Heart left ventricle (tissue), 16 donors: ENCODE measurements around the gene MAFG. TPM values are rescaled to one million over a fixed set of nuclear protein-coding genes. Genes with fewer than 3 reads are reported as not detected.

Experiments used
- ATAC-seq, 4 donors: fragments of 200-7000 bp; cut with Tn5 transposase; one replicate each; pipeline ENCODE4 v1.9.1; 2020 to 2022; ENCODE audit warnings: moderate library complexity in 4 of 4, mild to moderate bottlenecking in 3 of 4, moderate number of reproducible peaks in 1 of 4
- DNase-seq, 5 donors: peaks; one replicate each; pipeline ENCODE4 v3.0.0-alpha.2; 2020
- H3K27ac ChIP-seq, 12 donors: fragments of 200-600 bp; sonication (generic) in 4 of 12; one replicate each; pipeline versions ENCODE4 v1.5.0 to v1.8.0; 2016 to 2022; ENCODE audit warnings: mild to moderate bottlenecking in 2 of 12
- H3K27me3 ChIP-seq, 9 donors: fragments of 200-600 bp; sonication (generic) in 2 of 9; one replicate each; pipeline versions ENCODE4 v1.5.1 to v1.8.0; 2016 to 2022; ENCODE audit warnings: mild to moderate bottlenecking in 3 of 9
- H3K36me3 ChIP-seq, 9 donors: fragments of 200-600 bp; sonication (generic) in 2 of 9; one replicate each; pipeline versions ENCODE4 v1.5.0 to v1.8.0; 2018 to 2022; ENCODE audit warnings: mild to moderate bottlenecking in 2 of 9
- H3K4me1 ChIP-seq, 12 donors: fragments of 200-600 bp; sonication (generic) in 4 of 12; one replicate each; pipeline versions ENCODE4 v1.5.0 to v1.8.0; 2016 to 2022; ENCODE audit warnings: mild to moderate bottlenecking in 3 of 12
- H3K4me3 ChIP-seq, 12 donors: fragments of 200-600 bp; sonication (generic) in 4 of 12; one replicate each; pipeline versions ENCODE4 v1.5.0 to v1.8.0; 2017 to 2022; ENCODE audit warnings: mild to moderate bottlenecking in 9 of 12, moderate library complexity in 4 of 12
- H3K9me3 ChIP-seq, 12 donors: fragments of 200-600 bp; sonication (generic) in 4 of 12; one replicate each; pipeline versions ENCODE4 v1.5.0 to v1.8.0; 2016 to 2022; ENCODE audit warnings: mild to moderate bottlenecking in 1 of 12
- POLR2A ChIP-seq, 2 donors: fragments of 450-650 bp; IDR thresholded peaks; one replicate each; pipeline ENCODE4 v1.6.1; 2017; ENCODE audit warnings: antibody characterized with exemption in 2 of 2, mild to moderate bottlenecking in 2 of 2, moderate library complexity in 2 of 2
- WGBS, 4 donors: extraction: QIAGEN DNeasy Blood & Tissue Kit in 2 of 4; methylation state at CpG; one replicate each; pipeline versions ENCODE4 v1.1.5 to v1.1.7; 2013 to 2018; 5-methylcytosine and 5-hydroxymethylcytosine counted together
- intact Hi-C, 10 donors: fragments of 100-400 bp; cut with DNase I; formaldehyde crosslinking; loops; one replicate each; pipeline versions ENCODE4 v1.11.1 to v1.14.2; 2022
- polyA plus RNA-seq, 2 donors: library from polyadenylated mRNA; stranded (reverse); fragments of 200-250 nt; gene quantifications; one replicate each; pipeline ENCODE4 v1.2.3, GENCODE V29; 2013
- total RNA-seq, 9 donors: library from RNA; depleted of rRNA in 2 of 9; stranded (reverse); fragments of >200 nt in 2 of 9; fragmentation: NEBNext Ultra II Directional in 3 of 9; extraction: Animal tissue kit (Norgen Biotek cat#: 25700) in 3 of 9; gene quantifications; one replicate each; pipeline versions ENCODE4 v1.1.0 to v1.2.4, GENCODE V29; 2016 to 2023
- TF ChIP-seq, protein P1 (sequence below), 12 donors: fragments of 200-600 bp; sonication (generic) in 4 of 12; IDR thresholded peaks; one replicate each; pipeline versions ENCODE4 v1.5.0 to v1.8.0; 2018 to 2022; ENCODE audit warnings: antibody characterized with exemption in 12 of 12, mild to moderate bottlenecking in 5 of 12
- donor health status: ischemic (EF 13 %, LVEDD 7.1; RV severe dilation, severe dysfunction).
- donor health status: healthy with polysubstance abuse.
- donor health status: DM: no; HTN: yes; CAD: no.
- donor health status: DM: no; HTN: no; CAD: no.
- donor health status: ischemic (EF 25% LVEDD 6.9; RV normal size, moderate dysfunction).
- donor health status: ischemic (EF 25% LVEDD 5.7; RV mildly dilated, moderate dysfunction).
- donor health status: healthy.
- donor health status: DM: yes; HTN: yes; CAD: no.
- donor health status: ischemic (EF 35%, LVEDD 5.7; RV mildly dilated, moderate dysfunction).
- donor health status: nonischemic (EF 11% LVEDD 7.7; RV severe dilation, severe dysfunction).
- donor health status: DM: yes; HTN: yes; CAD: no.
- donor health status: PGD.
- donor health status: ischemic (EF 29% LVEDD 5.4; RV normal size, mild dysfunction).
- donor health status: nonischemic (EF 23%, LVEDD 6.1; RV moderate dilation, normal function).

The MAFG gene
- total and polyA plus RNA-seq, 11 donors, result 10.2 to 30.5 (median 18.0) TPM

DNA sequence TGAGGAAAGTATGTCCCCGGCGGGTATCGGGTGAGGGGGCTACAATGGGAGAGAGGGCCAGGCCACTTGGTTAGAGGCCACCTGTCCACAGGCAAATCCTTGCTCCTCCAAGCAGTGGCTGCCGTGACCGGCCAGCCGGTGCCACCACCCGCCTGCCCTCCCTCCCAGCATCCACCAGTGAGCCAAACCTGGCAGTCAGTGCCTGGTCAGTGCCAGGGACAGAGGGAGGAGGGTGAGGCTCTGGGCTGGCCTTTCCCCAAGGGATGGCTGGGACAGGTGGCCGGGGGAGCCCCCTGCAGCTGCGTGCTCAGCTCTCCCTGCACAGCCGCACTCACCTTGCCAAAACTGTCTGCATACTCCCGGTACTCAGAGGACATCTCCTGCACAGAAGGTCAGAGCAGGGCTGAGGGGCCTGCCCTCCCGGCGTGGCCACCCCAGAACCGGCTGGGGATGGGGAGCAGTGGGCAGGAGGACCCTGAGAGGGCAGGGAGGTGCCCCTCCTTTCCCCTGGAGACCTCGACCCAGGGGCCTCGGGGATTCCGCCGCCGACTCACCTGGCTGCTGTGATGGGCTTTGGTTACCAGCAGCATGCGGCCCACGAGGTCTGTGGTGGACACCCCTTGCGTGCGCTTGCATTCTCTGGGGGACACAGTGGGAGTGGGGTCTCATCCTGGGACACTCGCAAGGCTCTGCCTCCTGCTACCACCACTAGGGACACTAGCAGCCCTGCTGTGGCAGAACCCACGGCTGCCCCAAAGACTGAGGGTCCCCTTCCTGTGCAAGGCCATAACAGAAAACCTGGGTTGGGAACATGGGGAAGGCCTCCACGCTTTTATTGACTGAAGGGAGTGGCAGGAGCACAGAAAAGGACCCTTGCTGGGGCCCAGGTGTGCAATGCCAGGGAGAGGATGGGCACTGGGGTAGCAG lies 20.1 kb downstream of the MAFG start:
- ATAC-seq (no peak), DNase-seq (no peak)
- no peak overlapping the region for H3K27ac ChIP-seq
- intact Hi-C loops, result no loop called here
- H3K27me3 ChIP-seq, result peaks cover 0 to 5% (median 0%) of the 10 kb centered on the region in 9 donors
- 90 to 94% (median 92%) methylated on average over 11 to 26 of the region's 26 CpGs for whole genome bisulfite sequencing, 4 donors
- H3K4me1 ChIP-seq, result peaks cover 5 to 28% (median 14%) of the 10 kb centered on the region in 12 donors
- H3K9me3 ChIP-seq, result no peaks in the 10 kb centered on the region
- H3K4me3 ChIP-seq, result no peak overlapping the region
- TF ChIP-seq POLR2A (IDR thresholded peaks at IDR 0.05), result no peak
- TF ChIP-seq, protein P1, sequence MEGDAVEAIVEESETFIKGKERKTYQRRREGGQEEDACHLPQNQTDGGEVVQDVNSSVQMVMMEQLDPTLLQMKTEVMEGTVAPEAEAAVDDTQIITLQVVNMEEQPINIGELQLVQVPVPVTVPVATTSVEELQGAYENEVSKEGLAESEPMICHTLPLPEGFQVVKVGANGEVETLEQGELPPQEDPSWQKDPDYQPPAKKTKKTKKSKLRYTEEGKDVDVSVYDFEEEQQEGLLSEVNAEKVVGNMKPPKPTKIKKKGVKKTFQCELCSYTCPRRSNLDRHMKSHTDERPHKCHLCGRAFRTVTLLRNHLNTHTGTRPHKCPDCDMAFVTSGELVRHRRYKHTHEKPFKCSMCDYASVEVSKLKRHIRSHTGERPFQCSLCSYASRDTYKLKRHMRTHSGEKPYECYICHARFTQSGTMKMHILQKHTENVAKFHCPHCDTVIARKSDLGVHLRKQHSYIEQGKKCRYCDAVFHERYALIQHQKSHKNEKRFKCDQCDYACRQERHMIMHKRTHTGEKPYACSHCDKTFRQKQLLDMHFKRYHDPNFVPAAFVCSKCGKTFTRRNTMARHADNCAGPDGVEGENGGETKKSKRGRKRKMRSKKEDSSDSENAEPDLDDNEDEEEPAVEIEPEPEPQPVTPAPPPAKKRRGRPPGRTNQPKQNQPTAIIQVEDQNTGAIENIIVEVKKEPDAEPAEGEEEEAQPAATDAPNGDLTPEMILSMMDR (IDR thresholded peaks at IDR 0.05), result no peak
- H3K36me3 ChIP-seq, result peaks cover 0 to 48% (median 5%) of the 10 kb centered on the region in 9 donors

DNA sequence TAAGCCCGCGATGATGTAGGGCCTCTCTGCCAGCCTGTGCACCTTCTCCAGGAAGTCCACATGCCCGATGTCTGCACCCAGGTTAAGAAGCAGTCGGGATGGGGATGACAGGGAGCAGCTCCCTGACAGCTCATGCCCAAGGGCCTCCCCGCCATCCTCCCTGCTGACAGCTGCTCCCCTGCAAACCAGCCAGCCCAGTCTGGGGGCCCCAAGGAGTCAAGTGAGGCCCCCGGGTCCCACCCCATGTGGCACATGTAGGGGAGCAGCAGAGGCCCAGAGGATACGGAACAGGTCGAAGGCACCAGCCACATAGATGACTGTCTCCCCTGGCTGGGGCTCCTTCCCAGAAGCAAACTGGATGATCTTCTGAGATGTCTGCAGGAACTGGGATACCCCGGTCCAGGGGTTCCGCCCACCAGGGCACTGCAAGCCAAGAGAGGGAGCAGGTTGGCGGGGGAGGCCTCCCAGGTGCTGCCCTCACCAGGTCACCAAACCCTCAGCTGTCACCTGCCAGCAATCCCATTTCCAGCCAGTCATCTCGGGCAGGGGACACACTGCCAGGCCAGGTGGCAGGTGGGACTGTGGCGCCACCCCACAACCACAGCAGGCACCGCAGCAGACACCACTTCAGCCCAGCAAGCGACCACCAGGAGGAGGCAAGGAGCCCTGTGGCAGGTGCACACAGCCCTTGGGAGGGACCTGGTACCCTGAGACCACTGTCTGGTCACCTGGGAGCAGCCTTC lies 20.9 kb downstream of the MAFG start:
- TF ChIP-seq POLR2A (IDR thresholded peaks at IDR 0.05), result no peak
- TF ChIP-seq, protein P1 (IDR thresholded peaks at IDR 0.05), result no peak
- H3K36me3 ChIP-seq, result peaks cover 0 to 44% (median 3%) of the 10 kb centered on the region in 9 donors
- intact Hi-C loops, result no loop called here
- ATAC-seq, result no peak
- peaks cover 0 to 13% (median 0%) of the 10 kb centered on the region in 9 donors for H3K27me3 ChIP-seq
- WGBS, 4 donors, result 93 to 100% (median 94%) methylated on average over 3 to 15 of the region's 15 CpGs
- H3K9me3 ChIP-seq, result no peaks in the 10 kb centered on the region
- peaks cover 7 to 30% (median 15%) of the 10 kb centered on the region in 12 donors for H3K4me1 ChIP-seq
- no peak for DNase-seq
- H3K27ac ChIP-seq, result no peak overlapping the region
- no peak overlapping the region for H3K4me3 ChIP-seq

DNA sequence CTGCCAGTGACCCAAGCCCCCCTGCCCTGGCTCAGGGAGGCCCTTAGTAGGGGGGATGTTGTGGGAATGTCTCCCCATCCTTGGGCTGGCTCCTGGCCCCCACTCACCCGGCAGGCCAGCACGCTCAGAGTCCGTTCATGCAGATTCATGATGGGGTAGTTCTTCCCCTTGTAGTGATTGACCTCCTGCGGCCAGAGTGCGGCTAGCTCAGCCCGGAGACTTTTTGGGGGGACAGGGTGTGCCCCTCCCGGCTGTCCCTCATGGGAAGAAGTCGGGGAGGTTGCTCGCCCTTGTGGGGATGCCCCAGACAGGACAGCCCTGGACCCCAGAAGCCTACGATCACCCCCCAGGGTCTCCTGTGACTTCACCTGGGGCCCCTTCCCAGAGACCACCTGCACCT lies 21.5 kb downstream of the MAFG start:
- intact Hi-C loops, result no loop called here
- Histone ChIP-seq H3K9me3 (no peaks in the 10 kb centered on the region), H3K27ac (no peak overlapping the region), H3K27me3 (peaks cover 0 to 19% (median 0%) of the 10 kb centered on the region in 9 donors), H3K4me3 (no peak overlapping the region), H3K36me3 (peaks cover 0 to 44% (median 3%) of the 10 kb centered on the region in 9 donors), H3K4me1 (peaks cover 9 to 32% (median 16%) of the 10 kb centered on the region in 12 donors)
- DNase-seq (no peak), ATAC-seq (no peak)
- TF ChIP-seq, protein P1 (IDR thresholded peaks at IDR 0.05), result no peak
- no peak for TF ChIP-seq POLR2A (IDR thresholded peaks at IDR 0.05)
- WGBS, 4 donors, result 89 to 96% (median 93%) methylated on average over 5 to 10 of the region's 10 CpGs

DNA sequence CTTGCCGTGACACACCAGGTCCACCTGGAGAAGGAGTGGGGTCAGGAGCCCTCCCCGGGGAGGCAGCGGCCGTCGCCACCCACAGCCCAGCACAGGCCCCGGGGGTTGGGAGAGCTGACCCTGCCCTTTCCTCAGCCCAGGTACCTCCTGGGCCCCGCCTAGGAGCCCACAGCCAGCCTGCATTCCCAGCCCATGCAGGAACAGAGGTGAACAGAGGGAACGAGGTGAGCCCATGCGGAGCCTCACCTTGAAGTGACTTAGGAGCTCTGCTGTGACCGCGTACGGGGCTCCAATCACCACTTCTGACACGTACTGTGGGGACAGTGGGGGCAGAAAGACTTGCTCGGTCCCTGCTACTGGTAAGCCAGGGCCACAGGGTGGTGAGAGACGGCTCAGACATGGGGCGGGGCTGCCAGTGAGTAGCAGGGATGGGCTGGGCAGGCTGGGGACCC lies 22.1 kb downstream of the MAFG start:
- H3K36me3 ChIP-seq, result peaks cover 0 to 46% (median 4%) of the 10 kb centered on the region in 9 donors
- H3K9me3 ChIP-seq, result no peaks in the 10 kb centered on the region
- peaks cover 7 to 26% (median 14%) of the 10 kb centered on the region in 12 donors for H3K4me1 ChIP-seq
- no peak for TF ChIP-seq POLR2A (IDR thresholded peaks at IDR 0.05)
- TF ChIP-seq, protein P1 (IDR thresholded peaks at IDR 0.05), result no peak
- intact Hi-C loops, result no loop called here
- no peak overlapping the region for H3K4me3 ChIP-seq
- 93 to 96% (median 95%) methylated on average over 12 to 16 of the region's 16 CpGs for WGBS, 4 donors
- ATAC-seq (no peak), DNase-seq (peak in 1 of 5 donors; percentile 58)
- H3K27me3 ChIP-seq, result peaks cover 0 to 19% (median 0%) of the 10 kb centered on the region in 9 donors
- H3K27ac ChIP-seq, result no peak overlapping the region
